Mucosa of descending colon (tissue), 3 donors: ENCODE data around the gene JPH2. TPM values are rescaled to one million over a fixed set of nuclear protein-coding genes. Genes with fewer than 3 reads are reported as not detected.

ENCODE experiments used
- ATAC-seq: fragments of 200-7000 bp; cut with Tn5 transposase; one replicate; pipeline ENCODE4 v1.9.1; 2020; ENCODE audit warnings: mild to moderate bottlenecking, moderate library complexity
- DNase-seq, 3 donors: peaks; one replicate each; pipeline ENCODE4 v3.0.0-alpha.2; 2020
- H3K36me3 ChIP-seq: fragments of 200-600 bp; one replicate; pipeline ENCODE4 v1.8.0; 2021; ENCODE audit warnings: low read depth, mild to moderate bottlenecking
- H3K4me1 ChIP-seq: fragments of 200-600 bp; one replicate; pipeline ENCODE4 v1.8.0; 2021; ENCODE audit warnings: low read depth, mild to moderate bottlenecking
- H3K4me3 ChIP-seq: fragments of 200-600 bp; one replicate; pipeline ENCODE4 v1.8.0; 2021; ENCODE audit warnings: mild to moderate bottlenecking
- H3K9me3 ChIP-seq: fragments of 200-600 bp; one replicate; pipeline ENCODE4 v1.8.0; 2021; ENCODE audit warnings: mild to moderate bottlenecking
- intact Hi-C, 2 donors: fragments of 100-400 bp; cut with DNase I in 1 of 2; cut with micrococcal nuclease in 1 of 2; formaldehyde crosslinking; loops; one replicate each; pipeline versions ENCODE4 v1.11.0 to v1.11.1; 2022; cut with DNase I, micrococcal nuclease
- total RNA-seq, 3 donors: library from RNA; stranded (reverse); fragmentation: NEBNext Ultra II Directional in 2 of 3; extraction: Animal tissue kit (Norgen Biotek cat#: 25700) in 2 of 3; gene quantifications; one replicate each; pipeline versions ENCODE4 v1.2.1 to v1.2.4, GENCODE V29; 2021 to 2023
- TF ChIP-seq, protein P1 (sequence below): fragments of 200-600 bp; IDR thresholded peaks from one replicate; pipeline ENCODE4 v1.8.0; 2022; ENCODE audit warnings: antibody characterized with exemption, mild to moderate bottlenecking
- donor health status: DM: no; HTN: no; CAD: no; lungs with moderate emphysema.
- donor health status: DM: no; HTN: no; CAD: no.
- donor health status: DM: no; HTN: yes; CAD: no.

The JPH2 gene
- total RNA-seq, 3 donors from 2014 or later, result 2.3 to 87.3 (median 8.3) TPM

GRCh38 chr20:44210406-44211176, 23.6 kb upstream of the JPH2 start, which contains the start of gene OSER1:
OSER1 (minus strand) TSS chr20:44210771; CDS start chr20:44206957, 3,814 bp downstream.
- H3K4me1 ChIP-seq, result peaks cover 40% of the 10 kb centered on the region
- DNase-seq, result peak; percentile 99
- intact Hi-C loops, result loop anchor here in 1 of 2 donors (10.0 kb wide), 1 partner anchor 264 kb away; the partner anchor contains the start of gene TTPAL

GRCh38 chr20:44209686-44210405, 22.9 kb upstream of the JPH2 start:
- Histone ChIP-seq H3K4me1 (peaks cover 40% of the 10 kb centered on the region), H3K36me3 (no peaks in the 10 kb centered on the region), H3K9me3 (no peaks in the 10 kb centered on the region), H3K4me3 (peak overlapping the region; percentile 82)
- DNase-seq (peak in 1 of 3 donors; percentile 57), ATAC-seq (peak; percentile 2)
- intact Hi-C loops, result loop anchor here in 1 of 2 donors (10.0 kb wide), 1 partner anchor 265 kb away; the partner anchor contains the start of gene TTPAL
- TF ChIP-seq, protein P1, sequence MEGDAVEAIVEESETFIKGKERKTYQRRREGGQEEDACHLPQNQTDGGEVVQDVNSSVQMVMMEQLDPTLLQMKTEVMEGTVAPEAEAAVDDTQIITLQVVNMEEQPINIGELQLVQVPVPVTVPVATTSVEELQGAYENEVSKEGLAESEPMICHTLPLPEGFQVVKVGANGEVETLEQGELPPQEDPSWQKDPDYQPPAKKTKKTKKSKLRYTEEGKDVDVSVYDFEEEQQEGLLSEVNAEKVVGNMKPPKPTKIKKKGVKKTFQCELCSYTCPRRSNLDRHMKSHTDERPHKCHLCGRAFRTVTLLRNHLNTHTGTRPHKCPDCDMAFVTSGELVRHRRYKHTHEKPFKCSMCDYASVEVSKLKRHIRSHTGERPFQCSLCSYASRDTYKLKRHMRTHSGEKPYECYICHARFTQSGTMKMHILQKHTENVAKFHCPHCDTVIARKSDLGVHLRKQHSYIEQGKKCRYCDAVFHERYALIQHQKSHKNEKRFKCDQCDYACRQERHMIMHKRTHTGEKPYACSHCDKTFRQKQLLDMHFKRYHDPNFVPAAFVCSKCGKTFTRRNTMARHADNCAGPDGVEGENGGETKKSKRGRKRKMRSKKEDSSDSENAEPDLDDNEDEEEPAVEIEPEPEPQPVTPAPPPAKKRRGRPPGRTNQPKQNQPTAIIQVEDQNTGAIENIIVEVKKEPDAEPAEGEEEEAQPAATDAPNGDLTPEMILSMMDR, result no peak

More at GRCh38 chr20:44210406-44211176, 23.6 kb upstream of the JPH2 start, which contains the start of gene OSER1:
- no peaks in the 10 kb centered on the region for H3K9me3 ChIP-seq
- TF ChIP-seq, protein P1, result no peak
- H3K36me3 ChIP-seq, result no peaks in the 10 kb centered on the region
- peak within 1 kb of the TSS; percentile 82 for H3K4me3 ChIP-seq
- peak; percentile 94 for ATAC-seq

DNA sequence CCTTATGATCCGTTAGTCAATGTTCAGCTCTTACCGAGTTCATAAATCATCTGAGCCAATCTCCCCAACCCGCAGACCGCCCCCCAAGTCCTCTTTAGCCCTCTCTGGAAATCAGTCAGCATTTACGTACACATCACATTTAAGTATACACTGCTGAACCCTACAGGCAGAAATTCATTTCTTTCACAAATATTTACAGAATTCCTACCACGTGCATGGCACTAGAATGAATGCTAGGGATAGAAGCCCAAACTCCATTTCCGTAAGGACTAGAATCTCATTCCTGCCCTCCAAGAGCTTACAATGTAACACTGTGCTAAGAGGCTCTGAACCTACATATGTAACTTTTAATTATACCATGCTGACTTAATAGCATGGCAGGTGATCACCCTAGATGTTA, 21.8 kb upstream of the JPH2 start:
- intact Hi-C loops, result no loop called here
- Histone ChIP-seq H3K36me3 (no peaks in the 10 kb centered on the region), H3K4me3 (no peak overlapping the region), H3K9me3 (no peaks in the 10 kb centered on the region), H3K4me1 (peaks cover 46% of the 10 kb centered on the region)
- no peak for ATAC-seq
- TF ChIP-seq, protein P1, result no peak
- DNase-seq, result no peak

- Histone ChIP-seq H3K4me1 (peaks cover 46% of the 10 kb centered on the region), H3K36me3 (no peaks in the 10 kb centered on the region), H3K9me3 (no peaks in the 10 kb centered on the region), H3K4me3 (no peak overlapping the region)
- intact Hi-C loops, result no loop called here
- ATAC-seq (no peak), DNase-seq (no peak)
- TF ChIP-seq, protein P1, result no peak
Observed at GRCh38 chr20:44208165-44208564, 21.2 kb upstream of the JPH2 start.

DNA sequence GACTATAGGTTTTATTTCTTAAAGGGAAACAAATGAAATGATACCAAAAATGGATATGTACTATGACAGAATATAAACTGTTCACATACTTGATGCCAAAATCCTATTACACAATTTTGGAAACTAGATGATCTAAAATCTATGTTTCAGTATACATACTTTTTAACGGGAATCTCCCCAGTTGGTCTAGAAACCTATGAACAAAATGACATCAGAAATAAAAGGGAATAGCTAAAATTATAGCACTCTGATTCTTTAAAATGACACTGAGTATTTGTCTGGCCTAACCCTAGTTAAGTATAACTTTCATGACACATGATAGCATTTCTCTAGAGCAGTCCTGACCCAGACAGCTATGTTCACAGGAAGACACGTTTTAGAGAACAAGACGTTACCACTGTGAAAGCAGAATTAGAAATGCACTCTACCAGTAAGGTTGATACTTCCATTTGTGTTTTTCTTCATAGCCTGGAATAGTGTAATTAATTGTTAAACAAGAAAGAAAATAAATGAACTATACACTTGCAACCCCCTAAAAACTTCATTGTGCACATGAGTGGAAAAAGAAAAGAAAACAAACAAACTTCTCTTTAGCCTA, 20.2 kb upstream of the JPH2 start:
- DNase-seq (no peak), ATAC-seq (no peak)
- H3K4me3 ChIP-seq, result no peak overlapping the region
- H3K4me1 ChIP-seq, result peaks cover 44% of the 10 kb centered on the region
- TF ChIP-seq, protein P1, result no peak
- no peaks in the 10 kb centered on the region for H3K36me3 ChIP-seq
- intact Hi-C loops, result no loop called here
- H3K9me3 ChIP-seq, result no peaks in the 10 kb centered on the region
